LNCAP (cell line): Measurements from ENCODE around the gene BICRAL.

Source experiments
- TF ChIP-seq, protein P1 (sequence below): fragments of 450-650 bp; IDR thresholded peaks from 2 replicates; pipeline ENCODE4 v1.5.1; 2017; ENCODE audit warnings: mild to moderate bottlenecking

Gene BICRAL

GRCh38 chr6:42761287-42762067 is 20.4 kb upstream of the BICRAL start:
- TF ChIP-seq, protein P1, sequence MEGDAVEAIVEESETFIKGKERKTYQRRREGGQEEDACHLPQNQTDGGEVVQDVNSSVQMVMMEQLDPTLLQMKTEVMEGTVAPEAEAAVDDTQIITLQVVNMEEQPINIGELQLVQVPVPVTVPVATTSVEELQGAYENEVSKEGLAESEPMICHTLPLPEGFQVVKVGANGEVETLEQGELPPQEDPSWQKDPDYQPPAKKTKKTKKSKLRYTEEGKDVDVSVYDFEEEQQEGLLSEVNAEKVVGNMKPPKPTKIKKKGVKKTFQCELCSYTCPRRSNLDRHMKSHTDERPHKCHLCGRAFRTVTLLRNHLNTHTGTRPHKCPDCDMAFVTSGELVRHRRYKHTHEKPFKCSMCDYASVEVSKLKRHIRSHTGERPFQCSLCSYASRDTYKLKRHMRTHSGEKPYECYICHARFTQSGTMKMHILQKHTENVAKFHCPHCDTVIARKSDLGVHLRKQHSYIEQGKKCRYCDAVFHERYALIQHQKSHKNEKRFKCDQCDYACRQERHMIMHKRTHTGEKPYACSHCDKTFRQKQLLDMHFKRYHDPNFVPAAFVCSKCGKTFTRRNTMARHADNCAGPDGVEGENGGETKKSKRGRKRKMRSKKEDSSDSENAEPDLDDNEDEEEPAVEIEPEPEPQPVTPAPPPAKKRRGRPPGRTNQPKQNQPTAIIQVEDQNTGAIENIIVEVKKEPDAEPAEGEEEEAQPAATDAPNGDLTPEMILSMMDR = no peak

GRCh38 chr6:42762426-42762859 is 19.4 kb upstream of the BICRAL start:
- TF ChIP-seq, protein P1 = no peak

- TF ChIP-seq, protein P1 = no peak
These were observed 18.9 kb upstream of the BICRAL start for GRCh38 chr6:42762950-42763349.

DNA sequence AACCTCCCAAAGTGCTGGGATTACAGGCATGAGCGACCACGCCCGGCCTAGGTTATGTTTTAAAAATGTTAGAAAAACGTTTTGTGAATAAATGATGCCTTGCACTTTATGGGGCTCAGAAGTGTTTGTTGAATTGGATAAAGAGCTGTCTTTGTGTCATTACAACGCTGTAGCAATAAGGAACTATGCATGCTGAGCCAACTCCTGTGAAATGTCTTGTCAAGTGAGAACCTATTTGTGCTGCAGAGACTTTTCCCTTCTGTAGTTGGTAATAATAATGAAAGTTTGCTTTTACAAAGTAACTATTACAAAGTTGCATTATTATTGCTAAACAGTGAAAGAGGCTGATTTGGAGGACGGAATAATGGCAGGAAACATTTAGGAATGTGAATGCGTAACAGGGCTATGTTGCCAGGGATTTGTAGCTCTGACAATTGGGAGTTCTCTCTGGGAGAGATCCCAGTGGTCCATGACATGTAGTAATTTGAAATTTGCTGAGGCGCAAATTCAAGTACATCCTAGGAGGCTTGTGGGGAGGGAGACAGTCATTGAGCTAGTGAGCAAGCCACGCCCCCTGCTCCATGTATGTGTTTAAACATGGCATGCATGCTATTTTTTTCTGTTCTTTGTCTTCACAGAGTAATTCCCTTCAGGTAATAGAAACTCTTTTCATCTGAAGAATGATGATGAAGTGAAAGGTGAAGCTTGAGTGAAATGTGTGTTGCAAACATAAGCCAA is 16.8 kb upstream of the BICRAL start:
- TF ChIP-seq, protein P1 = no peak

DNA sequence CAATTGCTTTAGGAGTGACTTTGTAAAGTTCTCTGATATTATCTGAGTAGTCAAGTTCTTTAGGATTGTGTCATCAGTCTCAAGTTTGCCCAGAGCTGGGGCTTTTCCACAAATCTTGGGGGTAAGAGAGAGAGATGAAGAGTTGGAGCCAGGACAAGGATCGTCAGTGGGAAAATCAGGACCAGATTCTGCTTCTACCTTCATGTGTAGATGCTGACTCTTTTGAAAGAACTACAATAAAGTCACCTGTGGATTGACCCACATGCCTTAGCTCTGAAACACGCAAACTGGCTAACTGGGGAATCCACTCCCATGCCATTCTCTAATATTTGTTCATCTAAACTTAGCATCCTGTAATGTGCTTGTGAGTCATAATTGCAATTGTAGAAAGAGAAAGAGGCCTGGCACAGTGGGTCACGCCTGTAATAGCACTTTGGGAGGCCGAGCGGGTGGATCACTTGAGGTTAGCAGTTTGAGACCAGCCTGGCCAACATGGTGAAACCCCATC is 15.6 kb upstream of the BICRAL start:
- TF ChIP-seq, protein P1 = no peak

DNA sequence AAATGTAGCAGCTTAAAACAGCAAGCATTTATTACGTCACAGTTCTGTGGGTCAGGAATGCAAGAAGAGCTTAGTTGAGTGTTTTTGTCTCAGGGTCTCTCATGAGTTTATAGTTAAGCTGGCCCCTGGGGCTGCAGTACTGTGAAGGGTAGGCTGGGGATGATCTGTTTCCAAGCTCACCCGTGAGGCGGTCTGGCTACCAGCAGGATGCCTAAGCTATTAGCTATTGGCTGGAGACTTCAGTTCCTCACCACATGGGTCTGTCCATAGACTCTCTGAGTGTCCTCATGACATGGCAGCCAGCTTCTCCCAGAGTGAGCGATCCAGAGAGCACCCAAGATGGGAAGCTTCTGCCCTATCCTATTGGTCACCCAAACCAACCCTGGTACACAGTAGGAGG is 12.8 kb upstream of the BICRAL start:
- TF ChIP-seq, protein P1 = no peak

DNA sequence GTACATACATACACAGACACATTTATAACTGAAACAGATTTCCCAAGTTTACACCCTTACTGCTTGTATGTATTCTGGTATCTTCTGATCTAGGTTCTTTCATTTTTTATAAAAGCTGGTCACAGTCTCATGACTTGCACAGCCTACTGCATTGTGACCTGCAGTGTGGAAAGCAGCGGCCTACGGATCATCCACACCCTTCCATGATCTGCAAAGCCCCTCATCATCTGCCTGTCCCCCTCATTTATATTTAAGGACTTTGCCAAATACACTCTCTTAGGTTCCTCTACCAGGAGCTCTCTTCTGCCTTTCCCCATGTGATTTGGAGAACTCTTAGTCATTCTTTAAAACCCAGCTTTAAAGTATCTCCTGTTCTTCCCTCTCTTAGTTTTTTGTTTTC is 12.0 kb upstream of the BICRAL start:
- TF ChIP-seq, protein P1 = no peak
